GM12873 (cell line): ENCODE data around the gene ST6GALNAC4.

ENCODE experiments used
- CTCF ChIP-seq: IDR thresholded peaks from 2 replicates; pipeline ENCODE4 v1.5.1; 2012; ENCODE audit warnings: low read depth, mild to moderate bottlenecking, moderate library complexity, low read length, control low read depth; ENCODE audit not compliant: insufficient read depth; ENCODE audit errors: missing control alignments

Gene ST6GALNAC4

GRCh38 chr9:127916720-127917581 is at the start of gene ST6GALNAC4:
TSS of gene ST6GALNAC4 (minus strand) at chr9:127917041. CDS start at chr9:127916419, 622 bp downstream.
- TF ChIP-seq CTCF: no peak

GRCh38 chr9:127965953-127966352 is 49.1 kb upstream of the ST6GALNAC4 start:
- TF ChIP-seq CTCF: no peak

- no peak for TF ChIP-seq CTCF
These were observed 46.7 kb upstream of the ST6GALNAC4 start for GRCh38 chr9:127963359-127964064.

GRCh38 chr9:127963041-127963358 is 46.2 kb upstream of the ST6GALNAC4 start:
- no peak for TF ChIP-seq CTCF

- TF ChIP-seq CTCF: no peak
These were observed 45.4 kb upstream of the ST6GALNAC4 start for GRCh38 chr9:127962278-127962677.

- no peak for TF ChIP-seq CTCF
These were observed 44.8 kb upstream of the ST6GALNAC4 start for GRCh38 chr9:127961613-127962155.

- no peak for TF ChIP-seq CTCF
These were observed 44.3 kb upstream of the ST6GALNAC4 start for GRCh38 chr9:127961155-127961490.
